ENCODE measurements around the gene LCOR.

- TF ChIP-seq CTCF (IDR thresholded peaks at IDR 0.05) (no peak), POLR2A (IDR thresholded peaks at IDR 0.05) (no peak)
Measured at GRCh38 chr10:97018251-97019212, 186.4 kb downstream of the LCOR start.
